ENCODE results near the gene LPAR1. TPM values are rescaled to one million over a fixed set of nuclear protein-coding genes. Genes with fewer than 3 reads are reported as not detected.

LPAR1 gene
- total RNA-seq, 1 donor from 2014 or later, result not detected

GRCh38 chr9:110984890-110985437 lies 53.3 kb downstream of the LPAR1 start:
- H3K36me3 Mint-ChIP-seq (ENCODE audit: low read depth), result no peaks in the 10 kb centered on the region
- no peak for DNase-seq (ENCODE audit: low spot score)

GRCh38 chr9:110980261-110980660 lies 58.0 kb downstream of the LPAR1 start:
- Mint-ChIP-seq H3K4me1 (ENCODE audit: low read depth) (no peaks in the 10 kb centered on the region), H3K27me3 (ENCODE audit: low read depth) (no peaks in the 10 kb centered on the region), H3K9me3 (no peaks in the 10 kb centered on the region), H3K4me3 (ENCODE audit: low read depth) (no peak overlapping the region), H3K36me3 (ENCODE audit: low read depth) (no peaks in the 10 kb centered on the region), H3K27ac (no peak overlapping the region)
- intact Hi-C loops (cut with micrococcal nuclease), result no loop called here
- DNase-seq (ENCODE audit: low spot score), result no peak

More at GRCh38 chr9:110984890-110985437, 53.3 kb downstream of the LPAR1 start:
- intact Hi-C loops (cut with micrococcal nuclease), result no loop called here
- no peak overlapping the region for H3K27ac Mint-ChIP-seq
- H3K27me3 Mint-ChIP-seq (ENCODE audit: low read depth), result no peaks in the 10 kb centered on the region
- no peaks in the 10 kb centered on the region for H3K4me1 Mint-ChIP-seq (ENCODE audit: low read depth)
- H3K4me3 Mint-ChIP-seq (ENCODE audit: low read depth), result no peak overlapping the region
- no peaks in the 10 kb centered on the region for H3K9me3 Mint-ChIP-seq

- Mint-ChIP-seq H3K27me3 (ENCODE audit: low read depth) (no peaks in the 10 kb centered on the region), H3K36me3 (ENCODE audit: low read depth) (no peaks in the 10 kb centered on the region), H3K4me1 (ENCODE audit: low read depth) (no peaks in the 10 kb centered on the region), H3K4me3 (ENCODE audit: low read depth) (no peak overlapping the region), H3K9me3 (no peaks in the 10 kb centered on the region), H3K27ac (no peak overlapping the region)
- DNase-seq (ENCODE audit: low spot score), result no peak
- intact Hi-C loops (cut with micrococcal nuclease), result no loop called here
Measured at GRCh38 chr9:110979636-110980035, 58.6 kb downstream of the LPAR1 start.

GRCh38 chr9:110978516-110978915 lies 59.8 kb downstream of the LPAR1 start:
- no peak overlapping the region for H3K27ac Mint-ChIP-seq
- no peak for DNase-seq (ENCODE audit: low spot score)
- H3K9me3 Mint-ChIP-seq, result no peaks in the 10 kb centered on the region
- H3K36me3 Mint-ChIP-seq (ENCODE audit: low read depth), result no peaks in the 10 kb centered on the region
- intact Hi-C loops (cut with micrococcal nuclease), result no loop called here
- H3K4me3 Mint-ChIP-seq (ENCODE audit: low read depth), result no peak overlapping the region
- no peaks in the 10 kb centered on the region for H3K4me1 Mint-ChIP-seq (ENCODE audit: low read depth)
- no peaks in the 10 kb centered on the region for H3K27me3 Mint-ChIP-seq (ENCODE audit: low read depth)

GRCh38 chr9:110977259-110977709 lies 61.0 kb downstream of the LPAR1 start:
- H3K27me3 Mint-ChIP-seq (ENCODE audit: low read depth), result no peaks in the 10 kb centered on the region
- no peaks in the 10 kb centered on the region for H3K36me3 Mint-ChIP-seq (ENCODE audit: low read depth)
- intact Hi-C loops (cut with micrococcal nuclease), result no loop called here
- no peak overlapping the region for H3K4me3 Mint-ChIP-seq (ENCODE audit: low read depth)
- H3K4me1 Mint-ChIP-seq (ENCODE audit: low read depth), result no peaks in the 10 kb centered on the region
- no peak overlapping the region for H3K27ac Mint-ChIP-seq
- DNase-seq (ENCODE audit: low spot score), result no peak
- H3K9me3 Mint-ChIP-seq, result no peaks in the 10 kb centered on the region

- Mint-ChIP-seq H3K4me3 (ENCODE audit: low read depth) (no peak overlapping the region), H3K27me3 (ENCODE audit: low read depth) (no peaks in the 10 kb centered on the region), H3K36me3 (ENCODE audit: low read depth) (no peaks in the 10 kb centered on the region), H3K4me1 (ENCODE audit: low read depth) (no peaks in the 10 kb centered on the region), H3K9me3 (no peaks in the 10 kb centered on the region), H3K27ac (no peak overlapping the region)
- no peak for DNase-seq (ENCODE audit: low spot score)
- intact Hi-C loops (cut with micrococcal nuclease), result no loop called here
Measured at GRCh38 chr9:110975969-110976368, 62.3 kb downstream of the LPAR1 start.

- no peaks in the 10 kb centered on the region for H3K9me3 Mint-ChIP-seq
- H3K4me3 Mint-ChIP-seq (ENCODE audit: low read depth), result no peak overlapping the region
- no peak overlapping the region for H3K27ac Mint-ChIP-seq
- DNase-seq (ENCODE audit: low spot score), result no peak
- no peaks in the 10 kb centered on the region for H3K27me3 Mint-ChIP-seq (ENCODE audit: low read depth)
- no peaks in the 10 kb centered on the region for H3K36me3 Mint-ChIP-seq (ENCODE audit: low read depth)
- no peaks in the 10 kb centered on the region for H3K4me1 Mint-ChIP-seq (ENCODE audit: low read depth)
- intact Hi-C loops (cut with micrococcal nuclease), result no loop called here
Measured at GRCh38 chr9:110975278-110975677, 63.0 kb downstream of the LPAR1 start.

- no peaks in the 10 kb centered on the region for H3K9me3 Mint-ChIP-seq
- no peak overlapping the region for H3K4me3 Mint-ChIP-seq (ENCODE audit: low read depth)
- DNase-seq (ENCODE audit: low spot score), result no peak
- no peaks in the 10 kb centered on the region for H3K36me3 Mint-ChIP-seq (ENCODE audit: low read depth)
- H3K4me1 Mint-ChIP-seq (ENCODE audit: low read depth), result no peaks in the 10 kb centered on the region
- intact Hi-C loops (cut with micrococcal nuclease), result no loop called here
- no peaks in the 10 kb centered on the region for H3K27me3 Mint-ChIP-seq (ENCODE audit: low read depth)
- no peak overlapping the region for H3K27ac Mint-ChIP-seq
Measured at GRCh38 chr9:110971705-110972104, 66.6 kb downstream of the LPAR1 start.

- no peaks in the 10 kb centered on the region for H3K9me3 Mint-ChIP-seq
- H3K27ac Mint-ChIP-seq, result no peak overlapping the region
- DNase-seq (ENCODE audit: low spot score), result no peak
- intact Hi-C loops (cut with micrococcal nuclease), result no loop called here
- no peaks in the 10 kb centered on the region for H3K36me3 Mint-ChIP-seq (ENCODE audit: low read depth)
- H3K4me1 Mint-ChIP-seq (ENCODE audit: low read depth), result no peaks in the 10 kb centered on the region
- H3K27me3 Mint-ChIP-seq (ENCODE audit: low read depth), result no peaks in the 10 kb centered on the region
- H3K4me3 Mint-ChIP-seq (ENCODE audit: low read depth), result no peak overlapping the region
Measured at GRCh38 chr9:110971234-110971633, 67.0 kb downstream of the LPAR1 start.

- H3K9me3 Mint-ChIP-seq, result no peaks in the 10 kb centered on the region
Measured at GRCh38 chr9:110969971-110970386, 68.3 kb downstream of the LPAR1 start.

GRCh38 chr9:110968096-110968495 lies 70.2 kb downstream of the LPAR1 start:
- intact Hi-C loops (cut with micrococcal nuclease), result no loop called here
- Mint-ChIP-seq H3K36me3 (ENCODE audit: low read depth) (no peaks in the 10 kb centered on the region), H3K4me3 (ENCODE audit: low read depth) (no peak overlapping the region), H3K9me3 (no peaks in the 10 kb centered on the region), H3K27ac (no peak overlapping the region), H3K4me1 (ENCODE audit: low read depth) (no peaks in the 10 kb centered on the region), H3K27me3 (ENCODE audit: low read depth) (no peaks in the 10 kb centered on the region)
- DNase-seq (ENCODE audit: low spot score), result no peak

More at GRCh38 chr9:110969971-110970386, 68.3 kb downstream of the LPAR1 start:
- H3K27me3 Mint-ChIP-seq (ENCODE audit: low read depth), result no peaks in the 10 kb centered on the region
- H3K36me3 Mint-ChIP-seq (ENCODE audit: low read depth), result no peaks in the 10 kb centered on the region
- intact Hi-C loops (cut with micrococcal nuclease), result no loop called here
- H3K27ac Mint-ChIP-seq, result no peak overlapping the region
- no peak overlapping the region for H3K4me3 Mint-ChIP-seq (ENCODE audit: low read depth)
- no peak for DNase-seq (ENCODE audit: low spot score)
- no peaks in the 10 kb centered on the region for H3K4me1 Mint-ChIP-seq (ENCODE audit: low read depth)

GRCh38 chr9:110967196-110967595 lies 71.1 kb downstream of the LPAR1 start:
- no peaks in the 10 kb centered on the region for H3K4me1 Mint-ChIP-seq (ENCODE audit: low read depth)
- no peak overlapping the region for H3K4me3 Mint-ChIP-seq (ENCODE audit: low read depth)
- H3K27me3 Mint-ChIP-seq (ENCODE audit: low read depth), result no peaks in the 10 kb centered on the region
- no peak for DNase-seq (ENCODE audit: low spot score)
- H3K9me3 Mint-ChIP-seq, result no peaks in the 10 kb centered on the region
- H3K36me3 Mint-ChIP-seq (ENCODE audit: low read depth), result no peaks in the 10 kb centered on the region
- intact Hi-C loops (cut with micrococcal nuclease), result no loop called here
- no peak overlapping the region for H3K27ac Mint-ChIP-seq

GRCh38 chr9:110960288-110960687 lies 78.0 kb downstream of the LPAR1 start:
- Mint-ChIP-seq H3K4me1 (ENCODE audit: low read depth) (no peaks in the 10 kb centered on the region), H3K36me3 (ENCODE audit: low read depth) (no peaks in the 10 kb centered on the region), H3K4me3 (ENCODE audit: low read depth) (no peak overlapping the region), H3K27me3 (ENCODE audit: low read depth) (no peaks in the 10 kb centered on the region), H3K27ac (no peak overlapping the region), H3K9me3 (peaks cover 21% of the 10 kb centered on the region)
- intact Hi-C loops (cut with micrococcal nuclease), result no loop called here
- DNase-seq (ENCODE audit: low spot score), result no peak

GRCh38 chr9:110958847-110959246 lies 79.4 kb downstream of the LPAR1 start:
- no peak for DNase-seq (ENCODE audit: low spot score)
- no peaks in the 10 kb centered on the region for H3K27me3 Mint-ChIP-seq (ENCODE audit: low read depth)
- H3K36me3 Mint-ChIP-seq (ENCODE audit: low read depth), result no peaks in the 10 kb centered on the region
- no peak overlapping the region for H3K27ac Mint-ChIP-seq
- intact Hi-C loops (cut with micrococcal nuclease), result no loop called here
- no peak overlapping the region for H3K4me3 Mint-ChIP-seq (ENCODE audit: low read depth)
- H3K4me1 Mint-ChIP-seq (ENCODE audit: low read depth), result peaks cover 2% of the 10 kb centered on the region
- H3K9me3 Mint-ChIP-seq, result peaks cover 27% of the 10 kb centered on the region
